ENCODE data around the gene FAM83E. TPM values are rescaled to one million over a fixed set of nuclear protein-coding genes. Genes with fewer than 3 reads are reported as not detected.
A peak's percentile ranks its signal among the peaks of the same experiment; 100 is the strongest.

Gene FAM83E
- total RNA-seq, 1 experiment from 2014 or later = 5.5 TPM

GRCh38 chr19:48568345-48568886, 46.5 kb downstream of the FAM83E start:
- Histone ChIP-seq H3K4me3 (ENCODE audit: low read depth, low read length, poor library complexity, severe bottlenecking) (no peak overlapping the region), H3K27me3 (replicated peaks; ENCODE audit: insufficient read depth, low read depth, low read length, poor library complexity) (no peaks in the 10 kb centered on the region), H3K36me3 (ENCODE audit: insufficient read depth, low read length, poor library complexity, severe bottlenecking) (no peaks in the 10 kb centered on the region), H3K9me3 (ENCODE audit: low read depth, low read length, poor library complexity, severe bottlenecking) (no peaks in the 10 kb centered on the region), H3K27ac (ENCODE audit: low read depth, low read length, poor library complexity, severe bottlenecking) (peak overlapping the region; percentile 37), H3K4me1 (ENCODE audit: insufficient read depth, low read length, poor library complexity, severe bottlenecking) (peaks cover 6% of the 10 kb centered on the region)
- ChIA-PET CTCF (no interaction called here), POLR2A (ENCODE audit: low non-redundant PET) (no interaction called here)
- no TSS peak for BruUV-seq (replicated peaks)
- TF ChIP-seq EZH2 (IDR thresholded peaks at IDR 0.05; ENCODE audit: borderline replicate concordance, low read depth, low read length, poor library complexity, severe bottlenecking) (no peak), CTCF (conservative IDR thresholded peaks at IDR 0.05; ENCODE audit: low read depth, low read length) (no peak)
- intact Hi-C loops (cut with micrococcal nuclease; ENCODE audit: unreplicated experiment) = no loop called here
- DNase-seq (ENCODE audit: low spot score) = peak; percentile 52

- intact Hi-C loops (cut with micrococcal nuclease; ENCODE audit: unreplicated experiment) = no loop called here
- POLR2A ChIA-PET (ENCODE audit: low non-redundant PET) = no interaction called here
- CTCF ChIA-PET = no interaction called here
Observed at GRCh38 chr19:48565090-48565489, 49.8 kb downstream of the FAM83E start.

More at GRCh38 chr19:48565090-48565489, 49.8 kb downstream of the FAM83E start:
- TF ChIP-seq CTCF (conservative IDR thresholded peaks at IDR 0.05; ENCODE audit: low read depth, low read length) = no peak
- no peak for TF ChIP-seq EZH2 (IDR thresholded peaks at IDR 0.05; ENCODE audit: borderline replicate concordance, low read depth, low read length, poor library complexity, severe bottlenecking)
- Histone ChIP-seq H3K27ac (ENCODE audit: low read depth, low read length, poor library complexity, severe bottlenecking) (no peak overlapping the region), H3K4me3 (ENCODE audit: low read depth, low read length, poor library complexity, severe bottlenecking) (no peak overlapping the region), H3K9me3 (ENCODE audit: low read depth, low read length, poor library complexity, severe bottlenecking) (no peaks in the 10 kb centered on the region), H3K36me3 (ENCODE audit: insufficient read depth, low read length, poor library complexity, severe bottlenecking) (no peaks in the 10 kb centered on the region), H3K4me1 (ENCODE audit: insufficient read depth, low read length, poor library complexity, severe bottlenecking) (peaks cover 6% of the 10 kb centered on the region), H3K27me3 (replicated peaks; ENCODE audit: insufficient read depth, low read depth, low read length, poor library complexity) (no peaks in the 10 kb centered on the region)
- BruUV-seq (replicated peaks) = no TSS peak
- DNase-seq (ENCODE audit: low spot score) = no peak

Other genes with a start within 250 kb of the FAM83E start
- 197 and 200 TPM in 2 replicates for gene KDELR1, start 223.5 kb downstream of the FAM83E start, total RNA-seq (2021)
- gene GRIN2D, start 221.4 kb downstream of the FAM83E start, total RNA-seq (2021) = 10.4 and 11.4 TPM in 2 replicates
- 86.4 and 109 TPM in 2 replicates for gene GRWD1, start 169.1 kb downstream of the FAM83E start, total RNA-seq (2021)
- 6.5 and 7.0 TPM in 2 replicates for gene KCNJ14, start 159.5 kb downstream of the FAM83E start, total RNA-seq (2021)
- 120 and 125 TPM in 2 replicates for gene CYTH2, start 145.7 kb downstream of the FAM83E start, total RNA-seq (2021)
- 0.52 and 1.0 TPM in 2 replicates for gene LMTK3, start 103.2 kb downstream of the FAM83E start, total RNA-seq (2021)
- gene SULT2B1, start 62.9 kb downstream of the FAM83E start, total RNA-seq (2021) = 0.24 and 0.60 TPM in 2 replicates
- gene SPACA4, start 8.3 kb downstream of the FAM83E start, total RNA-seq (2021) = not detected in 2 replicates
- 1,417 and 1,448 TPM in 2 replicates for gene RPL18, start 4.1 kb upstream of the FAM83E start, total RNA-seq (2021)
- gene SPHK2, start 4.4 kb upstream of the FAM83E start, total RNA-seq (2021) = 38.8 and 43.0 TPM in 2 replicates
- 14.2 and 22.1 TPM in 2 replicates for gene DBP, start 22.3 kb upstream of the FAM83E start, total RNA-seq (2021)
- gene CA11, start 31.1 kb upstream of the FAM83E start, total RNA-seq (2021) = 36.8 and 38.2 TPM in 2 replicates
- gene NTN5, start 57.9 kb upstream of the FAM83E start, total RNA-seq (2021) = not detected in 2 replicates
- not detected in 2 replicates for gene FUT2, start 80.9 kb upstream of the FAM83E start, total RNA-seq (2021)
- gene MAMSTR, start 104.6 kb upstream of the FAM83E start, total RNA-seq (2021) = 4.7 and 5.9 TPM in 2 replicates
- gene RASIP1, start 125.5 kb upstream of the FAM83E start, total RNA-seq (2021) = 3.8 and 5.0 TPM in 2 replicates
- gene IZUMO1, start 131.8 kb upstream of the FAM83E start, total RNA-seq (2021) = not detected in 2 replicates
- 0.06 and 0.15 TPM in 2 replicates for gene FUT1, start 137.6 kb upstream of the FAM83E start, total RNA-seq (2021)
- gene FGF21, start 140.4 kb upstream of the FAM83E start, total RNA-seq (2021) = not detected in 2 replicates
- gene BCAT2, start 196.0 kb upstream of the FAM83E start, total RNA-seq (2021) = 54.0 and 62.7 TPM in 2 replicates
- gene HSD17B14, start 221.4 kb upstream of the FAM83E start, total RNA-seq (2021) = 2.0 and 3.0 TPM in 2 replicates

Data from A673 (cell line).